ENCODE data around the gene ASXL3.

ASXL3 gene

GRCh38 chr18:33664241-33664874 lies 86.3 kb downstream of the ASXL3 start:
- ChIA-PET POLR2A (no interaction called here), CTCF (interaction anchor here (0.6 kb wide), 1 partner anchor 10 kb away, joined by 8 read pairs; no protein-coding TSS in a partner anchor)
- no peak for DNase-seq (ENCODE audit: extremely low spot score)
- TF ChIP-seq BHLHE40 (IDR thresholded peaks at IDR 0.05; ENCODE audit: borderline replicate concordance) (no peak), SP1 (IDR thresholded peaks at IDR 0.05) (no peak), LEF1 (IDR thresholded peaks at IDR 0.05; ENCODE audit: borderline replicate concordance) (no peak), HDGF (IDR thresholded peaks at IDR 0.05; ENCODE audit: borderline replicate concordance) (no peak), CTBP1 (IDR thresholded peaks at IDR 0.05; ENCODE audit: borderline replicate concordance) (no peak), ARNT (IDR thresholded peaks at IDR 0.05) (no peak), FOXK2 (IDR thresholded peaks at IDR 0.05) (no peak), FOXM1 (IDR thresholded peaks at IDR 0.05; ENCODE audit: borderline replicate concordance) (no peak), SUZ12 (IDR thresholded peaks at IDR 0.05) (no peak), PKNOX1 (IDR thresholded peaks at IDR 0.05) (no peak), ELF4 (IDR thresholded peaks at IDR 0.05) (no peak), NFRKB (IDR thresholded peaks at IDR 0.05) (no peak), L3MBTL2 (conservative IDR thresholded peaks at IDR 0.05) (no peak), TARDBP (IDR thresholded peaks at IDR 0.05) (no peak), FOXA1 (IDR thresholded peaks at IDR 0.05) (no peak)

- ChIA-PET CTCF (no interaction called here), POLR2A (no interaction called here)
- TF ChIP-seq FOXK2 (IDR thresholded peaks at IDR 0.05) = no peak
- no peak for DNase-seq (ENCODE audit: extremely low spot score)
These were observed 87.2 kb downstream of the ASXL3 start for GRCh38 chr18:33665187-33665586.

GRCh38 chr18:33665641-33666040 lies 87.6 kb downstream of the ASXL3 start:
- ChIA-PET CTCF (no interaction called here), POLR2A (no interaction called here)
- TF ChIP-seq CTBP1 (IDR thresholded peaks at IDR 0.05; ENCODE audit: borderline replicate concordance) = no peak
- no peak for TF ChIP-seq ZNF384 (IDR thresholded peaks at IDR 0.05)
- no peak for TF ChIP-seq SUZ12 (IDR thresholded peaks at IDR 0.05)
- no peak for TF ChIP-seq FOXA1 (IDR thresholded peaks at IDR 0.05)
- TF ChIP-seq TARDBP (IDR thresholded peaks at IDR 0.05) = no peak
- no peak for TF ChIP-seq NFRKB (IDR thresholded peaks at IDR 0.05)
- TF ChIP-seq L3MBTL2 (conservative IDR thresholded peaks at IDR 0.05) = no peak
- no peak for TF ChIP-seq FOXM1 (IDR thresholded peaks at IDR 0.05; ENCODE audit: borderline replicate concordance)
- no peak for TF ChIP-seq BHLHE40 (IDR thresholded peaks at IDR 0.05; ENCODE audit: borderline replicate concordance)
- TF ChIP-seq PKNOX1 (IDR thresholded peaks at IDR 0.05) = no peak
- no peak for TF ChIP-seq ELF4 (IDR thresholded peaks at IDR 0.05)
- TF ChIP-seq HDGF (IDR thresholded peaks at IDR 0.05; ENCODE audit: borderline replicate concordance) = no peak
- TF ChIP-seq FOXK2 (IDR thresholded peaks at IDR 0.05) = no peak
- TF ChIP-seq SP1 (IDR thresholded peaks at IDR 0.05) = no peak
- no peak for TF ChIP-seq LEF1 (IDR thresholded peaks at IDR 0.05; ENCODE audit: borderline replicate concordance)
- no peak for TF ChIP-seq ARNT (IDR thresholded peaks at IDR 0.05)
- DNase-seq (ENCODE audit: extremely low spot score) = no peak

GRCh38 chr18:33666915-33667314 lies 88.9 kb downstream of the ASXL3 start:
- CTCF ChIA-PET = interaction anchor here (0.7 kb wide), 1 partner anchor 10 kb away, joined by 4 read pairs; no protein-coding TSS in a partner anchor
- TF ChIP-seq TARDBP (IDR thresholded peaks at IDR 0.05) = no peak
- TF ChIP-seq ZNF384 (IDR thresholded peaks at IDR 0.05) = no peak
- no peak for TF ChIP-seq CTBP1 (IDR thresholded peaks at IDR 0.05; ENCODE audit: borderline replicate concordance)
- no peak for TF ChIP-seq SP1 (IDR thresholded peaks at IDR 0.05)
- peak; percentile 57 for DNase-seq (ENCODE audit: extremely low spot score)
- POLR2A ChIA-PET = interaction anchor here (1.0 kb wide), 1 partner anchor 62 kb away, joined by 3 read pairs; no protein-coding TSS in a partner anchor

GRCh38 chr18:33669589-33669988 lies 91.6 kb downstream of the ASXL3 start:
- TF ChIP-seq L3MBTL2 (conservative IDR thresholded peaks at IDR 0.05) = no peak
- no peak for TF ChIP-seq ZNF384 (IDR thresholded peaks at IDR 0.05)
- no peak for TF ChIP-seq SP1 (IDR thresholded peaks at IDR 0.05)
- peak; percentile 71 for TF ChIP-seq PKNOX1 (IDR thresholded peaks at IDR 0.05)
- TF ChIP-seq ARNT (IDR thresholded peaks at IDR 0.05) = no peak
- TF ChIP-seq CTBP1 (IDR thresholded peaks at IDR 0.05; ENCODE audit: borderline replicate concordance) = peak; percentile 52; the same call in 1 of the 2 replicates
- TF ChIP-seq SUZ12 (IDR thresholded peaks at IDR 0.05) = no peak
- TF ChIP-seq NFRKB (IDR thresholded peaks at IDR 0.05) = no peak
- DNase-seq (ENCODE audit: extremely low spot score) = peak; percentile 26
- POLR2A ChIA-PET = no interaction called here
- CTCF ChIA-PET = no interaction called here

GRCh38 chr18:33670029-33670428 lies 92.0 kb downstream of the ASXL3 start:
- no peak for TF ChIP-seq ZNF384 (IDR thresholded peaks at IDR 0.05)
- TF ChIP-seq PKNOX1 (IDR thresholded peaks at IDR 0.05) = peak; percentile 84

More at GRCh38 chr18:33670029-33670428, 92.0 kb downstream of the ASXL3 start:
- CTCF ChIA-PET = no interaction called here
- DNase-seq (ENCODE audit: extremely low spot score) = peak; percentile 40
- POLR2A ChIA-PET = no interaction called here
